ENCODE measurements around the gene CTIF.

CTIF gene

GRCh38 chr18:48835745-48836170, 296.9 kb downstream of the CTIF start:
- DNase-seq (ENCODE audit: low spot score) = no peak

- no peak for DNase-seq (ENCODE audit: low spot score)
Observed at GRCh38 chr18:48836231-48836805, 297.5 kb downstream of the CTIF start.

GRCh38 chr18:48836806-48837615, 298.2 kb downstream of the CTIF start:
- no peak for DNase-seq (ENCODE audit: low spot score)

- no peak for DNase-seq (ENCODE audit: low spot score)
Observed at GRCh38 chr18:48837676-48838075, 298.8 kb downstream of the CTIF start.

GRCh38 chr18:48838166-48838775, 299.4 kb downstream of the CTIF start:
- no peak for DNase-seq (ENCODE audit: low spot score)

GRCh38 chr18:48838921-48839818, 300.3 kb downstream of the CTIF start:
- no peak for DNase-seq (ENCODE audit: low spot score)

GRCh38 chr18:48839819-48840490, 301.1 kb downstream of the CTIF start:
- no peak for DNase-seq (ENCODE audit: low spot score)

DNA sequence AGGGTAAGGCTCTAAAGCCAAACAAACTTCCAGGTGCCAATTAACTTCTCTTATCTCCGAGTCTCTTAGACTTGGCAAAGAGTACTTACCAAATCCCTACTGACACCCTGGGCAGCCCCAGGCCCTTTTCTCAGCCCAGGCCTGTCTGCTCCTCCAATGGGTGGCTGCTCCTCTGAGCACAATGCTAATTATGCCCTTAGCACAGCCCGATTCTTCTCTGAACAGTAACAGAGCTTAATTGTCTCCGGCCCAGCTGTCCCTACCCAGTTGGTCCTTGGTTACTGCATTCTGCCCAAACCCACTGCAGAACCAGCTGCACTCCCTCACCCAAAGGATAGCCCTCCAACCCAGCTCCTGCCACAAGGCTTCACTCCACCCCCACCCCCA, 301.7 kb downstream of the CTIF start:
- DNase-seq (ENCODE audit: low spot score) = no peak

- DNase-seq (ENCODE audit: low spot score) = no peak
Observed at GRCh38 chr18:48841381-48842258, 302.8 kb downstream of the CTIF start.

DNA sequence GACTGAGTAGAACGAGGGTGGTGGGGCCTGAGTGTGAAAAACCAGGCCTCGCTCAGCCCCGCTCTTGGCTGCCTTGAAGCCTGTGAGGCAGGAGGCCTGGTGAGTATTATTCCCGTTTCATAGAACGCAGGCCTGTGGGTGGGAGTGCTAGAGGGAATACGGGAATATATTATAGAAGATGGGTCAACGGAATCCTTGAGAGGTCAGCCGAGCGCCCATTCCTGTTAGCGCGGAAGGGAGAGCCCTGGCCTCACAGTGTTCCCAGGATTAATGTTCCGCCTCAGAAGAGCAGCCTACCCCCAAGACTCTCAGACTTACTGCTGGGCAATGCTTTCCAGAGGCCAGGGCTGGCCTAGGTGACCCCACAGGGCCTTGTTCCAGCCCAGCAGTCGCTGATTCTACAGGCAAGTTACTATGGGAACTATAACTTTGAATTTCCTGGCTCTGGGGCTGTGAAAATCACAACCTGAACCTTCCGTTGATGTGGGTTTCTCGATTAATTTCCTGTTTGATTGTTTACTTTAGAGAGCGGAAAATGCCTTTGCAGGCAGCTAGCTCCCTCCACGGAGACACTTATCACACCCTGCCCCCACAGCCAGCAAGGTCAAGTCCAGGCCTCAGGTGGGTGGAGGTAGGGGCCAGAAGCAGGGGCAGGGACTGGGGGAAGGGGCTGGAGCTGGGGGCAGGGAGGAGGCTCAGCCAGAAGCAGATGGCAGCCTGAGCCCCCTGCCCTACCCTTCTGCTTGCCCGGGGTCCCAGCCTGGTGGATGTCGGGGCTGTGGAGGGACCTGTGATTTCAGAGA, 303.6 kb downstream of the CTIF start:
- DNase-seq (ENCODE audit: low spot score) = no peak

DNA sequence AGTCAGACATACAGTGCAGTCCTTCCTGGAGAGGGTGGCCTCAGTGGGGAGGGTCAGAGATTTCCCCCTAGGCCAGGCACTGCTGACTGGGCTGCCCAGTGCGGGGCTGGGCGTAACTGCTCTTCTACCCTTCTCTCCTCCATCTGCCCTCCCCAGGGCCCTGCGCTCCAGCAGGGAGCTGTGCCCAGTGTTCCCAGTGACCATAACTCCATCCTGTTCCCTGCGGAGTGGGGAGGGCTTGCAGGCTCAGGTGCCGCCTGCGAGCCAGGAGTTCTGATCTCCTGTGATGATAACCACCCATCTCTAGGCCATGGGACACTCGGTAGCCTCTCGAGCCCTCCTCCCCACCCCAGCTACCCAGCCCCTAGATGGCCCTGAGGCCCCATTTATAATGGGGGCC, 304.3 kb downstream of the CTIF start:
- no peak for DNase-seq (ENCODE audit: low spot score)

- no peak for DNase-seq (ENCODE audit: low spot score)
Observed at GRCh38 chr18:48843596-48843995, 304.8 kb downstream of the CTIF start.

DNA sequence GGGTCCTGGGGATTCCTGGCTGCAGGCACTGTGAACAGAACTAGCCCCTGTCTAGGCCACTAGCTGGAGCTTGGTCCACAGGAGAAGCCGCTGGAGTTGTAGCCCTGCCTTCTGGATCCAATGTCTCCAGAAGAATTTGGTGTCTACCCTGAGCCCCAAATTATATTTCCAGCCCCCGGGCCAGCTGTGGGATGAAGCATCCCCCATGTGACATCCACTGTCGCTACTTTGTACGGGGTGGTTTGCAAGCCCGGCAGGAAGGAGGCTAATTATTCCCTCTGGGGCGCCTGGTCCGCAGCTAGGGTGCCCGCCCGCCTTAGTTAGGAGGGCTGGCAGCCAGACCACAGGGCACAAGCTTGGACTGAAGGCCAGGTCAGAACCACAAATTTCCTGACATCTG, 305.4 kb downstream of the CTIF start:
- DNase-seq (ENCODE audit: low spot score) = no peak

- no peak for DNase-seq (ENCODE audit: low spot score)
Observed at GRCh38 chr18:48845174-48845573, 306.3 kb downstream of the CTIF start.

GRCh38 chr18:48846423-48846932, 307.6 kb downstream of the CTIF start:
- no peak for DNase-seq (ENCODE audit: low spot score)

GRCh38 chr18:48847807-48848486, 309.1 kb downstream of the CTIF start:
- DNase-seq (ENCODE audit: low spot score) = no peak

DNA sequence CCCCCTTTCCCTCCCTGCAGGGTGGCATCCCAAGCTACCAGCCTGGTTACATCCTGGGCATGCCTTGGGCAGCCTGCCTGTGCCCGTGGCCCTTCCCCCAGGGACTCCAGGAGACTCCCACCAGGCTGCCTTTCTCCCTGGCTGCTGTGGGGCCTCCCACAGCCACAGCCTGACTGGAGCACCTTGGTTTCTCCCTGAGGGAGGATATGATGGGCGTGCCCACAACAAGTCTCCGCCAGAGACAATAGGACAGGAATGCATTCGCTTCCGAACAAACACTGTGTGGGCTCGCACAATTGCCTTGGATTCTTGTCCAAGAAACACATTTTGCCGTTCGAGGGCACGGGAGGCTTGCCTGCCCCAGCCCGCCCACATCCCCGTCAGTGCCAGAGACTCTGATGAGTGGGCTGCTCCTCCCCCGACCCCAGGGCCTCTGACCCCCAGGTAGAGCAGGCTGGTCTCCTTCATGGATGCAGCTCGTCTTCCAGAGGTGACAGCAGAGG, 309.9 kb downstream of the CTIF start:
- DNase-seq (ENCODE audit: low spot score) = no peak

GRCh38 chr18:48850822-48851598, 312.2 kb downstream of the CTIF start:
- no peak for DNase-seq (ENCODE audit: low spot score)

Data from hematopoietic multipotent progenitor cell treated with erythropoietin and hydrocortisone succinate and interleukin-3 and kit ligand, for 15 days (in vitro differentiated cells).